Peyer's patch (tissue), 4 donors: Measurements from ENCODE around the gene PLOD2. TPM values are rescaled to one million over a fixed set of nuclear protein-coding genes. Genes with fewer than 3 reads are reported as not detected.
"Not testable (repeated sequence)": the region's sequence is repeated elsewhere in the genome, so short reads cannot be mapped to it uniquely, and the experiment has no call there.

Experiments used
- DNase-seq, 3 donors: peaks; one replicate each; pipeline ENCODE4 v3.0.0-alpha.2; 2017 to 2019
- H3K27ac ChIP-seq, 4 donors: fragments of 200-600 bp; sonication (generic); one replicate each; pipeline ENCODE4 v1.5.1; 2016 to 2019
- H3K27me3 ChIP-seq, 2 donors: fragments of 200-600 bp; sonication (generic); one replicate each; pipeline ENCODE4 v1.5.1; 2019
- H3K36me3 ChIP-seq, 3 donors: fragments of 200-600 bp; sonication (generic); one replicate each; pipeline ENCODE4 v1.5.1; 2016 to 2019
- H3K4me1 ChIP-seq, 4 donors: fragments of 200-600 bp; sonication (generic); one replicate each; pipeline ENCODE4 v1.5.1; 2016 to 2019
- H3K4me3 ChIP-seq, 4 donors: fragments of 200-600 bp; sonication (generic); 1 replicate in 3 of 4; 2 replicates in 1 of 4; pipeline ENCODE4 v1.5.1; 2016 to 2019; ENCODE audit warnings: mild to moderate bottlenecking in 1 of 4
- H3K9me3 ChIP-seq, 4 donors: fragments of 200-600 bp; sonication (generic); one replicate each; pipeline ENCODE4 v1.5.1; 2016 to 2019; ENCODE audit warnings: mild to moderate bottlenecking in 1 of 4
- POLR2A ChIP-seq, 2 donors: fragments of 450-650 bp; IDR thresholded peaks; one replicate each; pipeline ENCODE4 v1.5.1; 2017; ENCODE audit warnings: antibody characterized with exemption in 2 of 2, mild to moderate bottlenecking in 2 of 2, moderate library complexity in 2 of 2
- total RNA-seq, 4 donors: library from RNA; depleted of rRNA; stranded (reverse); fragments of >200 nt; gene quantifications; one replicate each; pipeline ENCODE4 v1.1.0, GENCODE V29; 2016
- TF ChIP-seq, protein P1 (sequence below), 6 experiments: fragments of 450-650 bp in 4 of 6; fragments of 200-600 bp in 2 of 6; sonication (generic) in 1 of 6; IDR thresholded peaks; one replicate each; pipeline ENCODE4 v1.5.1; 2017 to 2019; ENCODE audit warnings: antibody characterized with exemption in 6 of 6, mild to moderate bottlenecking in 3 of 6, moderate library complexity in 1 of 6

PLOD2 gene
- total RNA-seq, 4 donors from 2014 or later = 9.9 to 78.8 (median 56.0) TPM

DNA sequence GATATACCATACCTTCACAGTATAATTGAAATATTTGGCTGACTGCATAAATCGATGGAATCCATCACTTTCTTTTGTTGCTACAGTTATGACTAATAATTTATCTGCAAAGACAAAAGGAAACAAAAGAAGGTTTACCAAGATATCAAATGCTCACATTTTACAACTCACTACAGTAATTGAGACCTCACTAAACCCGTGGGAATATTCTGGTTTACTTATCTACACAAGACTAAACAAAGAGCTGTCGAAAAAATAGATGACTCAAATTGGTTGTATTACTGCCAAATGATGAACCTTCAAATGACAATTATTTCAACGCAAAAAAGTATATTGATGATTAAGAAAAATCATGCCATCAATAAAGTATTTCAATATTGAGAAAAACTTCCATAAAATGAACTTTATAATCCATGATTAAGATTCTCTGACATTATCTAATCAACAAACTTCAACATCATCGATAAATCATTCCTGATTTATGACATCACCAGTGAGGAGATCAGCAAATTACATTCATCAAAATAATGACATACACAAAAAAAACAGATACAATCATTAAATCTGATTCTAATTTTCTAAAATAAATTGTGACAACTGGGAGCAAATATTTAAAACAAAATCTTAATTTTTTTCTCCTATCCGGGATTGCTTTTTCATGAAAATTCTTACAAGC, 36.7 kb downstream of the PLOD2 start:
- Histone ChIP-seq H3K27me3 (no peaks in the 10 kb centered on the region), H3K4me3 (no peak overlapping the region), H3K4me1 (no peaks in the 10 kb centered on the region), H3K9me3 (no peaks in the 10 kb centered on the region), H3K36me3 (peaks cover 0 to 9% (median 0%) of the 10 kb centered on the region in 3 donors), H3K27ac (no peak overlapping the region)
- no peak for TF ChIP-seq POLR2A (IDR thresholded peaks at IDR 0.05)
- TF ChIP-seq, protein P1, sequence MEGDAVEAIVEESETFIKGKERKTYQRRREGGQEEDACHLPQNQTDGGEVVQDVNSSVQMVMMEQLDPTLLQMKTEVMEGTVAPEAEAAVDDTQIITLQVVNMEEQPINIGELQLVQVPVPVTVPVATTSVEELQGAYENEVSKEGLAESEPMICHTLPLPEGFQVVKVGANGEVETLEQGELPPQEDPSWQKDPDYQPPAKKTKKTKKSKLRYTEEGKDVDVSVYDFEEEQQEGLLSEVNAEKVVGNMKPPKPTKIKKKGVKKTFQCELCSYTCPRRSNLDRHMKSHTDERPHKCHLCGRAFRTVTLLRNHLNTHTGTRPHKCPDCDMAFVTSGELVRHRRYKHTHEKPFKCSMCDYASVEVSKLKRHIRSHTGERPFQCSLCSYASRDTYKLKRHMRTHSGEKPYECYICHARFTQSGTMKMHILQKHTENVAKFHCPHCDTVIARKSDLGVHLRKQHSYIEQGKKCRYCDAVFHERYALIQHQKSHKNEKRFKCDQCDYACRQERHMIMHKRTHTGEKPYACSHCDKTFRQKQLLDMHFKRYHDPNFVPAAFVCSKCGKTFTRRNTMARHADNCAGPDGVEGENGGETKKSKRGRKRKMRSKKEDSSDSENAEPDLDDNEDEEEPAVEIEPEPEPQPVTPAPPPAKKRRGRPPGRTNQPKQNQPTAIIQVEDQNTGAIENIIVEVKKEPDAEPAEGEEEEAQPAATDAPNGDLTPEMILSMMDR (IDR thresholded peaks at IDR 0.05) = no peak
- no peak for DNase-seq

DNA sequence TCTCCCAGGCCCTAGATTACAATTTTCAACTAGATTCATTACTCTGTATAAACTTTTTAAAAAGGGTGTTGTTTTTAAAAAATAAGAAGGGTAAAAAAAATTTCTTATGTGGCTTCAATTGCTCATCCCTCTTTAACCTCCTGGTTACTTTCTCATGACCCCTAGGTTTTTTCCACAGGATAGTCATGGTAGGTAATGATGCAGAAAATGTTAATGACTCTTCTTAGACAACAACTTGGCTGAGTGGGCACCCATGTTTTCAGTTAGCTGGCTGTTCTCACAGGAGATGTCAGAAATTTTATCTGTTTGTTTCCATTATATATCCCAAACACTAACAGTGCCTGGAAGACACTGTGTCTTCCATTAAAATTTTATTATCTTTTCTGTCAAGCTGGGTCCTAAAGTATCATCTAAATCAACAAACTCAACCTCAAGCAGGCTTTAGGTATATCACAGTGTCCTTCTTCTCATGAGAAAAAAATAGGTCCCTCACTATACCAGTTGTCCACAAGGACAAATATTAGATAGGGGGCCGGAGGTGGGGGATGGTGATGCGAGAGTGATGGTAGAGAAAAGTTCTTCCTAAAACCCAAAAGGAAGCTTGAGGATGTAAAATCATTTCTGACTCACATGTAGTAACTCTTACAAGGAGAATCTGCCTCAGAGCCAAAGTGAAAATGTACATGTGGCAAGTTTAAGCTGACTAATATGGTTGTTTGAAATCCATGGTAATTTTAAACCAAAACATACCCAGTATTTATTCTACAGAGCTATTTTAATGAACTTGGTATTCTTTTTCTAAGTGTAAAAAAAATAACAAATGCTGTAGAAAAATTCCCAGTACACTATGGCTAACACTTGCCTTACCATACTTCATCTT, 43.3 kb downstream of the PLOD2 start:
- Histone ChIP-seq H3K9me3 (no peaks in the 10 kb centered on the region), H3K4me1 (no peaks in the 10 kb centered on the region)

DNA sequence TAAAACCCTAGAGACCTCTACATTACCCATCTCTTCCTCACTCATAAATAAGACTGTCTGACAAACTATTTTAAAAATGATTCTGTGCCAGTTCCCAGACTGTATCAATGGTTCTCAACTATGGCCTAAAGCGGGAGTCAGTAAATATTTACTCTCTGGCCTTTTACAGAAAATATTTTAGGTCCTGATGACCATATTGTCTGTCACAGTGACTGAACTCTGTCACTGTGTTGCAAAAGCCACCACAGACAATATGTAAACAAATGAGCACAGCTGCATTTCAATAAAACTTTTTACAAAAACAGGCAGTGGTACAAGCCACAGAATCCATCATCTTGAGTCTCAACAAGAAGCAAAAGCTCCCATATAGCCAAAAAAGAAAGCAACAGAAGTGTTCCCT, 45.4 kb downstream of the PLOD2 start:
- no peak overlapping the region for H3K4me3 ChIP-seq
- H3K4me1 ChIP-seq = no peaks in the 10 kb centered on the region
- H3K27me3 ChIP-seq = no peaks in the 10 kb centered on the region
- H3K27ac ChIP-seq = no peak overlapping the region
- peaks cover 0 to 3% (median 0%) of the 10 kb centered on the region in 3 donors for H3K36me3 ChIP-seq
- no peak for DNase-seq
- no peaks in the 10 kb centered on the region for H3K9me3 ChIP-seq
- no peak for TF ChIP-seq POLR2A (IDR thresholded peaks at IDR 0.05)
- TF ChIP-seq, protein P1 (IDR thresholded peaks at IDR 0.05) = no peak

More for the DNA sequence above, 43.3 kb downstream of the PLOD2 start:
- no peaks in the 10 kb centered on the region for H3K27me3 ChIP-seq
- H3K27ac ChIP-seq = no peak overlapping the region
- H3K36me3 ChIP-seq = peaks cover 0 to 9% (median 0%) of the 10 kb centered on the region in 3 donors
- no peak for DNase-seq
- H3K4me3 ChIP-seq = no peak overlapping the region
- no peak for TF ChIP-seq POLR2A (IDR thresholded peaks at IDR 0.05)
- TF ChIP-seq, protein P1 (IDR thresholded peaks at IDR 0.05) = no peak

DNA sequence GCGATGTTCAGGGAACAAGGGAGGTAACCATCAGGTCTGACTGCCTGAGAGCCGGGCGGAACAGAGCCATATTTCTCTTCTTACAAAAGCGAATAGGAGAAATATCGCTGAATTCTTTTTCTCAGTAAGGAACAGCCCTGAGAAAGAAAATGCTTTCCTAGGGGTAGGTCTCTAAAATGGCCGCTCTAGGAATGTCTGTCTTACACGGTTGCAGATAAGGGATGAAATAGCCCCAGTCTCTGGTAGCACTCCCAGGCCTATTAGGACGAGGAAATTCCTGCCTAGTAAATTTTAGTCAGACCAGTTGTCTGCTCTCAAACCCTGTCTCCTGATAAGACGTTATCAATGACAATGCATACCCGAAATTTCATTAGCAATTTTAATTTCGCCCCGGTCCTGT, 47.2 kb downstream of the PLOD2 start:
- not testable (repeated sequence) for H3K9me3 ChIP-seq, H3K4me1 ChIP-seq, H3K36me3 ChIP-seq, H3K4me3 ChIP-seq, DNase-seq, H3K27me3 ChIP-seq, H3K27ac ChIP-seq

DNA sequence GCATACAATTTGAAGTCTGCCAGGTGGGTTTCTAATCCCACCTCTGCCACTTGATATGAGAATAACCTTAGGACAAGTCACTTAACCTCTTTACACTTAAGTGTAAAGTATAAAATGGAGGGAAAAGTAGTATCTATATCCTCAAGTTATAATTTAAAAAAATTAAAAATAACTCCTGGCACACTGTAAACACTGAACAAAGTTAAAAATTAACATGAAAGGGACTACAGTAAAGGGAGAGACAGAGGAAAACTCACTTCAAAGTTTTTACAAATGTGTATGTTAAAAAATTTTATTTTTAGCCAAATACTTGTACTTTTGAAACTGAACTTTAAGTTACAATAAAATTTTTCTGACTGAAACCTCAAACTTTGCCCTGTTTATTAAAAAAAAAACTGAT, 49.6 kb downstream of the PLOD2 start:
- no peak overlapping the region for H3K27ac ChIP-seq
- H3K4me3 ChIP-seq = no peak overlapping the region
- TF ChIP-seq POLR2A (IDR thresholded peaks at IDR 0.05) = no peak
- TF ChIP-seq, protein P1 (IDR thresholded peaks at IDR 0.05) = no peak
- H3K27me3 ChIP-seq = no peaks in the 10 kb centered on the region
- peaks cover 0 to 10% (median 0%) of the 10 kb centered on the region in 3 donors for H3K36me3 ChIP-seq
- no peaks in the 10 kb centered on the region for H3K9me3 ChIP-seq
- H3K4me1 ChIP-seq = no peaks in the 10 kb centered on the region
- no peak for DNase-seq

DNA sequence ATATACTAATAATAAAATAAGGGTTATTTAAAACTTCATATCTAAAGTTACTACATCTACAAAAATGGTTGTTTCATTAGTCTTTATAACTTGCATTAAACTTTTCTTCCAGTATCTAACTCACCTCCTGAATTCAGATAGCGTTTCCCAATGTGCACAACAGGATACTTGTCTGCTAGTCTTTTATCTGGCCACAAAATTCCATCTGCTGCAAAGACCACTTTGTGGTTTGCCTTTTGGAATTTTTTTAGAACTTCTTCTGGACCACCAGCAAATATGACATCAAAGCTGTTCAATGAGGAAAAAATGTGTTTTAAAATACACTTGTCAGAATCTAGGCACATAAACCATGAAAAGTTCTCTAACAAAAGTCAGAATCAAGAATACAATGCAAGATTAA, 50.8 kb downstream of the PLOD2 start:
- Histone ChIP-seq H3K4me3 (no peak overlapping the region), H3K27me3 (no peaks in the 10 kb centered on the region), H3K4me1 (no peaks in the 10 kb centered on the region), H3K36me3 (peaks cover 0 to 10% (median 0%) of the 10 kb centered on the region in 3 donors), H3K9me3 (no peaks in the 10 kb centered on the region), H3K27ac (no peak overlapping the region)
- TF ChIP-seq, protein P1 (IDR thresholded peaks at IDR 0.05) = no peak
- no peak for TF ChIP-seq POLR2A (IDR thresholded peaks at IDR 0.05)
- no peak for DNase-seq
